IMR-90 (cell line): Measurements from ENCODE around the gene OSCP1. TPM values are rescaled to one million over a fixed set of nuclear protein-coding genes. Genes with fewer than 3 reads are reported as not detected.

Source experiments
- ATAC-seq: fragments of 200-7000 bp; cut with Tn5 transposase; 2 replicates; pipeline ENCODE4 v1.9.1; 2020; ENCODE audit warnings: low read depth, mild to moderate bottlenecking, moderate library complexity
- BruUV-seq: library from RNA; stranded (reverse); fragments of 400-500 nt; replicated peaks from 2 replicates; lab custom pipeline; 2021; lab: Mats Ljungman, UMichigan
- CTCF ChIA-PET: fragments of 300-600 bp; formaldehyde crosslinking; extraction: SDS; loops from one replicate; lab custom pipeline; 2021; ENCODE audit warnings: antibody characterized with exemption; lab: Yijun Ruan, JAX
- POLR2A ChIA-PET: fragments of 300-600 bp; sonication (Branson Sonifier 250); formaldehyde crosslinking; loops from one replicate; lab custom pipeline; 2022; ENCODE audit warnings: antibody characterized with exemption; ENCODE audit not compliant: unreplicated experiment; lab: Charles Lee
- DNase-seq: peaks from one replicate; pipeline ENCODE4 v3.0.0; 2013
- H2AFZ ChIP-seq: replicated peaks from 2 replicates; pipeline ENCODE3; 2013; ENCODE audit warnings: low read length, mild to moderate bottlenecking; ENCODE audit not compliant: poor library complexity
- H2AK5ac ChIP-seq: 2 replicates; pipeline ENCODE4 v1.6.1; 2013; ENCODE audit warnings: low read depth, low read length, inconsistent platforms
- H2AK9ac ChIP-seq: replicated peaks from 2 replicates; pipeline ENCODE3; 2013; ENCODE audit warnings: mild to moderate bottlenecking, low read depth, low read length, moderate library complexity; ENCODE audit not compliant: poor library complexity
- H2BK120ac ChIP-seq: 2 replicates; pipeline ENCODE4 v1.6.1; 2013; ENCODE audit warnings: low read depth, low read length, inconsistent platforms
- H2BK15ac ChIP-seq: 3 replicates; pipeline ENCODE4 v1.6.1; 2013; ENCODE audit warnings: low read depth, low read length, inconsistent platforms
- H2BK20ac ChIP-seq: 2 replicates; pipeline ENCODE4 v1.6.1; 2013; ENCODE audit warnings: low read depth, mild to moderate bottlenecking, inconsistent platforms, low read length, moderate library complexity
- H2BK5ac ChIP-seq: 2 replicates; pipeline ENCODE4 v1.6.1; 2013; ENCODE audit warnings: mild to moderate bottlenecking, low read depth, low read length, inconsistent platforms; ENCODE audit not compliant: poor library complexity, severe bottlenecking
- H3K14ac ChIP-seq: replicated peaks from 2 replicates; pipeline ENCODE4 v1.6.1; 2013; ENCODE audit warnings: low read depth, low read length, inconsistent platforms
- H3K18ac ChIP-seq: 2 replicates; pipeline ENCODE4 v1.6.1; 2013; ENCODE audit warnings: low read depth, low read length, control low read depth
- H3K23ac ChIP-seq: 2 replicates; pipeline ENCODE4 v1.6.1; 2013; ENCODE audit warnings: low read depth, low read length, inconsistent platforms
- H3K27ac ChIP-seq: 2 replicates; pipeline ENCODE4 v1.5.1; 2013; ENCODE audit warnings: mild to moderate bottlenecking, control low read depth, low read length; ENCODE audit not compliant: insufficient read depth
- H3K27me3 ChIP-seq: 2 replicates; pipeline ENCODE4 v1.6.1; 2013; ENCODE audit warnings: low read length; ENCODE audit not compliant: control insufficient read depth, insufficient read depth
- H3K36me3 ChIP-seq: 2 replicates; pipeline ENCODE4 v1.6.1; 2013; ENCODE audit warnings: low read length, mixed read lengths; ENCODE audit not compliant: control insufficient read depth, insufficient read depth
- H3K4ac ChIP-seq: 2 replicates; pipeline ENCODE4 v1.6.1; 2013; ENCODE audit warnings: low read depth, low read length, inconsistent platforms
- H3K4me1 ChIP-seq: 2 replicates; pipeline ENCODE4 v1.6.1; 2013; ENCODE audit warnings: low read length, mixed read lengths; ENCODE audit not compliant: control insufficient read depth, insufficient read depth
- H3K4me2 ChIP-seq: 2 replicates; pipeline ENCODE4 v1.6.1; 2013; ENCODE audit warnings: low read depth, mild to moderate bottlenecking, control low read depth, low read length, moderate library complexity
- H3K4me3 ChIP-seq: 2 replicates; pipeline ENCODE4 v1.5.1; 2013; ENCODE audit warnings: low read depth, mild to moderate bottlenecking, control low read depth, low read length, moderate library complexity; ENCODE audit not compliant: insufficient read depth
- H3K56ac ChIP-seq: 2 replicates; pipeline ENCODE4 v1.6.1; 2013; ENCODE audit warnings: low read length, inconsistent platforms; ENCODE audit not compliant: insufficient read depth; ENCODE audit errors: extremely low read depth
- H3K79me1 ChIP-seq, 2 experiments: 2 replicates each; pipeline ENCODE4 v1.6.1; 2013; ENCODE audit warnings: low read length in 2 of 2, inconsistent platforms in 1 of 2, low read depth in 1 of 2
- H3K9ac ChIP-seq: 2 replicates; pipeline ENCODE4 v1.6.1; 2013; ENCODE audit warnings: low read depth, low read length, control low read depth
- H3K9me1 ChIP-seq: 2 replicates; pipeline ENCODE4 v1.6.1; 2013; ENCODE audit warnings: low read length, inconsistent platforms; ENCODE audit not compliant: insufficient read depth
- H3K9me3 ChIP-seq: 2 replicates; pipeline ENCODE4 v1.6.1; 2013; ENCODE audit warnings: low read length; ENCODE audit not compliant: control insufficient read depth, insufficient read depth
- H4K20me1 ChIP-seq: 2 replicates; pipeline ENCODE4 v1.6.1; 2013; ENCODE audit warnings: low read length, inconsistent platforms; ENCODE audit not compliant: insufficient read depth
- H4K5ac ChIP-seq: 2 replicates; pipeline ENCODE4 v1.6.1; 2013; ENCODE audit warnings: mild to moderate bottlenecking, low read depth, low read length, control low read depth
- H4K8ac ChIP-seq, 2 experiments: 2 replicates each; pipeline ENCODE4 v1.6.1; 2013; ENCODE audit warnings: low read depth in 2 of 2, low read length in 2 of 2, control low read depth in 1 of 2, inconsistent platforms in 1 of 2
- H4K91ac ChIP-seq: 2 replicates; pipeline ENCODE4 v1.6.1; 2013; ENCODE audit warnings: low read depth, low read length, inconsistent platforms; ENCODE audit not compliant: insufficient read depth
- BHLHE40 ChIP-seq: fragments of 150-350 bp; IDR thresholded peaks from 2 replicates; pipeline ENCODE4 v1.6.1; 2016; ENCODE audit warnings: mild to moderate bottlenecking, low read depth, low read length
- CEBPB ChIP-seq: IDR thresholded peaks from 2 replicates; pipeline ENCODE4 v1.6.1; 2012; ENCODE audit warnings: low read depth, low read length, improper control_type of control experiment
- CHD1 ChIP-seq: IDR thresholded peaks from 2 replicates; pipeline ENCODE4 v1.6.1; 2012; ENCODE audit warnings: low read depth, low read length, improper control_type of control experiment
- FOS ChIP-seq: fragments of 150-350 bp; IDR thresholded peaks from 2 replicates; pipeline ENCODE4 v1.6.1; 2016; ENCODE audit warnings: low read depth, low read length
- MAZ ChIP-seq: IDR thresholded peaks from 2 replicates; pipeline ENCODE4 v1.6.1; 2012; ENCODE audit warnings: low read depth, mild to moderate bottlenecking, low read length, improper control_type of control experiment, moderate library complexity, borderline replicate concordance
- MXI1 ChIP-seq: IDR thresholded peaks from 2 replicates; pipeline ENCODE4 v1.6.1; 2012; ENCODE audit warnings: low read depth, mild to moderate bottlenecking, low read length, moderate library complexity, borderline replicate concordance
- NFE2L2 ChIP-seq: fragments of 150-350 bp; IDR thresholded peaks from 2 replicates; pipeline ENCODE4 v1.6.1; 2016; ENCODE audit warnings: low read depth, mild to moderate bottlenecking, low read length
- POLR2A ChIP-seq: IDR thresholded peaks from 2 replicates; pipeline ENCODE4 v1.6.1; 2012; ENCODE audit warnings: mild to moderate bottlenecking, low read depth, low read length
- RAD21 ChIP-seq: IDR thresholded peaks from 2 replicates; pipeline ENCODE4 v1.6.1; 2012; ENCODE audit warnings: low read length, improper control_type of control experiment
- RCOR1 ChIP-seq: IDR thresholded peaks from 2 replicates; pipeline ENCODE4 v1.6.1; 2012; ENCODE audit warnings: mild to moderate bottlenecking, low read length, improper control_type of control experiment; ENCODE audit not compliant: insufficient replicate concordance
- RFX5 ChIP-seq: IDR thresholded peaks from 2 replicates; pipeline ENCODE4 v1.8.0; 2012; ENCODE audit warnings: low read depth, mild to moderate bottlenecking, low read length, moderate library complexity
- SMC3 ChIP-seq: fragments of 150-350 bp; IDR thresholded peaks from 2 replicates; pipeline ENCODE4 v1.6.1; 2016; ENCODE audit warnings: low read depth, mild to moderate bottlenecking, antibody characterized with exemption, low read length, moderate library complexity
- WGBS, 2 experiments: methylation state at CpG; one replicate each; pipeline versions ENCODE4 v1.1.5 to v1.1.7; 2013; ENCODE audit warnings: missing lambda C conversion rate in 2 of 2; ENCODE audit not compliant: insufficient read length in 1 of 2; ENCODE audit errors: extremely low coverage in 2 of 2; 5-methylcytosine and 5-hydroxymethylcytosine counted together
- dilution Hi-C: fragments of 300-500 bp; cut with HindIII; formaldehyde crosslinking; loops from one replicate; pipeline ENCODE4 v1.14.3; 2018; ENCODE audit warnings: low sequenced_read_pairs; ENCODE audit not compliant: unreplicated experiment
- in situ Hi-C: fragments of 300-500 bp; cut with MboI; formaldehyde crosslinking; loops from 3 replicates; pipeline ENCODE4 v1.14.3; 2019; ENCODE audit warnings: low sequenced_read_pairs, inconsistent platforms, mixed read lengths
- intact Hi-C: fragments of 100-400 bp; cut with micrococcal nuclease; formaldehyde crosslinking; loops from 2 replicates; pipeline ENCODE4 v1.10.0; 2022
- polyA plus RNA-seq, 3 experiments: library from polyadenylated mRNA; depleted of rRNA; stranded (reverse); fragments of >200 nt; gene quantifications; 2 replicates each; pipeline ENCODE4 v1.2.3, GENCODE V29; 2012; ENCODE audit warnings: low replicate concordance in 1 of 3
- total RNA-seq: library from RNA; depleted of rRNA; stranded (reverse); fragments of >200 nt; gene quantifications from 2 replicates; pipeline ENCODE4 v1.2.3, GENCODE V29; 2012
- TF ChIP-seq, protein P1 (sequence below): fragments of 150-350 bp; IDR thresholded peaks from 2 replicates; pipeline ENCODE4 v1.6.1; 2017; ENCODE audit warnings: mild to moderate bottlenecking, antibody characterized with exemption, low read length, low read depth
- TF ChIP-seq, protein P2 (sequence below): fragments of 150-350 bp; IDR thresholded peaks from 2 replicates; pipeline ENCODE4 v1.6.1; 2016; ENCODE audit warnings: low read depth, mild to moderate bottlenecking, low read length, moderate library complexity, borderline replicate concordance

The OSCP1 gene
- total and polyA plus RNA-seq, 2 of the 4 experiments (the other 2 are of a cell fraction), result 7.8 to 11.8 TPM

- H2AFZ ChIP-seq, result no peak overlapping the region
- ChIA-PET POLR2A (no interaction called here), CTCF (no interaction called here)
- TF ChIP-seq MAZ (no peak), BHLHE40 (no peak), RAD21 (no peak), RFX5 (no peak), CHD1 (no peak), NFE2L2 (no peak), SMC3 (no peak), RCOR1 (no peak), FOS (no peak), POLR2A (no peak), MXI1 (no peak), CEBPB (no peak)
- TF ChIP-seq, protein P1, sequence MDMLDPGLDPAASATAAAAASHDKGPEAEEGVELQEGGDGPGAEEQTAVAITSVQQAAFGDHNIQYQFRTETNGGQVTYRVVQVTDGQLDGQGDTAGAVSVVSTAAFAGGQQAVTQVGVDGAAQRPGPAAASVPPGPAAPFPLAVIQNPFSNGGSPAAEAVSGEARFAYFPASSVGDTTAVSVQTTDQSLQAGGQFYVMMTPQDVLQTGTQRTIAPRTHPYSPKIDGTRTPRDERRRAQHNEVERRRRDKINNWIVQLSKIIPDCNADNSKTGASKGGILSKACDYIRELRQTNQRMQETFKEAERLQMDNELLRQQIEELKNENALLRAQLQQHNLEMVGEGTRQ, result no peak
- TF ChIP-seq, protein P2, sequence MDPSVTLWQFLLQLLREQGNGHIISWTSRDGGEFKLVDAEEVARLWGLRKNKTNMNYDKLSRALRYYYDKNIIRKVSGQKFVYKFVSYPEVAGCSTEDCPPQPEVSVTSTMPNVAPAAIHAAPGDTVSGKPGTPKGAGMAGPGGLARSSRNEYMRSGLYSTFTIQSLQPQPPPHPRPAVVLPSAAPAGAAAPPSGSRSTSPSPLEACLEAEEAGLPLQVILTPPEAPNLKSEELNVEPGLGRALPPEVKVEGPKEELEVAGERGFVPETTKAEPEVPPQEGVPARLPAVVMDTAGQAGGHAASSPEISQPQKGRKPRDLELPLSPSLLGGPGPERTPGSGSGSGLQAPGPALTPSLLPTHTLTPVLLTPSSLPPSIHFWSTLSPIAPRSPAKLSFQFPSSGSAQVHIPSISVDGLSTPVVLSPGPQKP, result no peak
- H4K20me1 ChIP-seq, result no peaks in the 10 kb centered on the region; the same call in 1 of the 2 replicates
- H3K4ac ChIP-seq, result no peak overlapping the region
- H2AK5ac ChIP-seq, result no peak overlapping the region
- H3K27ac ChIP-seq, result no peak overlapping the region
- H4K91ac ChIP-seq, result no peak overlapping the region
- no peaks in the 10 kb centered on the region for H3K27me3 ChIP-seq
- no peak overlapping the region for H2AK9ac ChIP-seq
- no peak for ATAC-seq
- H3K79me1 ChIP-seq, result no peaks in the 10 kb centered on the region
- no peak overlapping the region for H4K5ac ChIP-seq
- no peak overlapping the region for H2BK20ac ChIP-seq
- H3K4me3 ChIP-seq, result no peak overlapping the region
- no peak overlapping the region for H2BK120ac ChIP-seq
- peaks cover 13% of the 10 kb centered on the region for H3K36me3 ChIP-seq
- H3K9me3 ChIP-seq, result no peaks in the 10 kb centered on the region
- in situ Hi-C loops (no loop called here), dilution Hi-C loops (no loop called here), intact Hi-C loops (no loop called here)
- BruUV-seq, result no TSS peak
- H3K56ac ChIP-seq, result no peak overlapping the region
- H3K4me2 ChIP-seq, result no peak overlapping the region
- peaks cover 3% of the 10 kb centered on the region for H3K9me1 ChIP-seq
- H4K8ac ChIP-seq, result no peak overlapping the region
- no peak overlapping the region for H2BK5ac ChIP-seq
- H3K18ac ChIP-seq, result no peak overlapping the region
- no peak overlapping the region for H3K14ac ChIP-seq
- DNase-seq, result no peak
- H2BK15ac ChIP-seq, result no peak overlapping the region
- H3K4me1 ChIP-seq, result peaks cover 3% of the 10 kb centered on the region; the same call in 1 of the 2 replicates
- no peak overlapping the region for H3K9ac ChIP-seq
- WGBS, 2 experiments, result no CpG with 5 or more reads among the region's 4 CpGs
- no peak overlapping the region for H3K23ac ChIP-seq
These were observed 17.6 kb downstream of the OSCP1 start for GRCh38 chr1:36432616-36433015.
